HL-60 (cell line): Measurements from ENCODE around the gene FMN1.

Experiments
- DNase-seq, 2 experiments: peaks; one replicate each; pipeline ENCODE4 v3.0.0-alpha.2; 2010 to 2020; ENCODE audit warnings: low read depth in 1 of 2, low spot score in 1 of 2
- H3K27ac ChIP-seq: fragments of 250-450 bp; sonication (Bioruptor Pico); replicated peaks from 2 replicates; pipeline ENCODE4 v1.5.1; 2020; ENCODE audit warnings: mild to moderate bottlenecking, moderate library complexity
- H3K27me3 ChIP-seq: fragments of 250-450 bp; sonication (Bioruptor Pico); 2 replicates; pipeline ENCODE4 v1.5.1; 2021; ENCODE audit warnings: mild to moderate bottlenecking, moderate library complexity; ENCODE audit not compliant: insufficient read depth, poor library complexity, severe bottlenecking
- H3K4me3 ChIP-seq: replicated peaks from 2 replicates; pipeline ENCODE4 v1.5.1; 2011; ENCODE audit warnings: mild to moderate bottlenecking, control low read depth, low read length; ENCODE audit not compliant: insufficient read depth
- GABPA ChIP-seq: IDR thresholded peaks from 2 replicates; pipeline ENCODE4 v1.6.1; 2012; ENCODE audit warnings: low read depth
- POLR2AphosphoS5 ChIP-seq: IDR thresholded peaks from 2 replicates; pipeline ENCODE4 v1.6.1; 2012; ENCODE audit warnings: low read depth
- REST ChIP-seq: IDR thresholded peaks from 2 replicates; pipeline ENCODE4 v1.6.1; 2012; ENCODE audit warnings: low read depth; ENCODE audit not compliant: insufficient replicate concordance
- SPI1 ChIP-seq: IDR thresholded peaks from 2 replicates; pipeline ENCODE4 v1.6.1; 2012; ENCODE audit warnings: low read depth, mild to moderate bottlenecking, borderline replicate concordance
- TF ChIP-seq, protein P1 (sequence below): IDR thresholded peaks from one replicate; pipeline ENCODE4 v1.5.1; 2011; ENCODE audit warnings: low read length, control low read depth, inconsistent platforms; ENCODE audit not compliant: insufficient read depth

Gene FMN1

GRCh38 chr15:33091983-33092693, 102.4 kb downstream of the FMN1 start:
- Histone ChIP-seq H3K4me3 (no peak overlapping the region), H3K27me3 (no peaks in the 10 kb centered on the region), H3K27ac (no peak overlapping the region)
- TF ChIP-seq SPI1 (no peak), REST (no peak), POLR2AphosphoS5 (no peak), GABPA (no peak)
- TF ChIP-seq, protein P1, sequence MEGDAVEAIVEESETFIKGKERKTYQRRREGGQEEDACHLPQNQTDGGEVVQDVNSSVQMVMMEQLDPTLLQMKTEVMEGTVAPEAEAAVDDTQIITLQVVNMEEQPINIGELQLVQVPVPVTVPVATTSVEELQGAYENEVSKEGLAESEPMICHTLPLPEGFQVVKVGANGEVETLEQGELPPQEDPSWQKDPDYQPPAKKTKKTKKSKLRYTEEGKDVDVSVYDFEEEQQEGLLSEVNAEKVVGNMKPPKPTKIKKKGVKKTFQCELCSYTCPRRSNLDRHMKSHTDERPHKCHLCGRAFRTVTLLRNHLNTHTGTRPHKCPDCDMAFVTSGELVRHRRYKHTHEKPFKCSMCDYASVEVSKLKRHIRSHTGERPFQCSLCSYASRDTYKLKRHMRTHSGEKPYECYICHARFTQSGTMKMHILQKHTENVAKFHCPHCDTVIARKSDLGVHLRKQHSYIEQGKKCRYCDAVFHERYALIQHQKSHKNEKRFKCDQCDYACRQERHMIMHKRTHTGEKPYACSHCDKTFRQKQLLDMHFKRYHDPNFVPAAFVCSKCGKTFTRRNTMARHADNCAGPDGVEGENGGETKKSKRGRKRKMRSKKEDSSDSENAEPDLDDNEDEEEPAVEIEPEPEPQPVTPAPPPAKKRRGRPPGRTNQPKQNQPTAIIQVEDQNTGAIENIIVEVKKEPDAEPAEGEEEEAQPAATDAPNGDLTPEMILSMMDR = no peak
- DNase-seq = no peak

DNA sequence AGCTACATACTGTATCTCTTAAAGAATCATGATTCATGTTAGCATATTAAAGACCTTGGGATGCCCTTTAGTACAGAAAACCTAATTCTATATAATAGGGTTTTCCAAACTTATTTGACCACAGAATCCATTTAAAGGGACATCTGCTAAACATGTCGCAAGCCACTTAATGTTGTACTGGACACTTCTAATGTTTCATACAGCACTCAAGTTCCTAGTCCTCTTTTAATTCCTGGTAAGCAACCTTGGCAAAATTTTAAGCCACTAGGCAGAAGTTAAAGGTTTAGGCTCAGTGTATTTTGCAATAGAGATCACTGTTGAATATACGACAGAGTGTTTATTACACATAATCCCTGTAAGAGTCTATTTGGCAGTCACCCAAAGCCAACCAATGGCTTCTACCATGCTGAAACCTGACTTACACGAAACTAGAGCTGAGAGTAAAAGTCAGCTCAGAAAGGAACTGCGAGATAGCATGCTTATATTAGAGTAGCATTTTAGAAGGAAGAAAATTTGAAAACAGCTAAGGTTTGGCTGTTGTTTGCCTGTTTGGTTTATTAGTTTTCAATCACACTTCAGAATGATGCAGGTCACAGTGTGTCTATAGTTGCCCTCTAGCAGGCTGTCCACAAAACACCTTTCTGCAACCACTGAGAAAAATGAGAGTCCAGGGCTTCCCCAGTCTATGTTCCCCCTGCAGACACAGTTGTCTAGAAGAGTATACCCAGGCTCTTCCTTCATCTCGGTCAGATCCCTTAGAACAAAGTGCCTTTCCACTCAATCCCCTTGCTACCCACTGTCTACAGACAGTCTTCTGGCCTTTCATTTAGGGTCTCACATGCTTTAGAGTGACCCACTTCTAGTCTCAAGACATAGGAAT, 104.4 kb downstream of the FMN1 start:
- Histone ChIP-seq H3K4me3 (no peak overlapping the region), H3K27me3 (no peaks in the 10 kb centered on the region), H3K27ac (no peak overlapping the region)
- DNase-seq = no peak
- TF ChIP-seq REST (no peak), GABPA (no peak), SPI1 (no peak), POLR2AphosphoS5 (no peak)
- TF ChIP-seq, protein P1 = no peak

GRCh38 chr15:33089165-33089877, 105.2 kb downstream of the FMN1 start:
- TF ChIP-seq REST (no peak), POLR2AphosphoS5 (no peak), GABPA (no peak), SPI1 (no peak)
- TF ChIP-seq, protein P1 = no peak

More at GRCh38 chr15:33089165-33089877, 105.2 kb downstream of the FMN1 start:
- H3K4me3 ChIP-seq = no peak overlapping the region
- no peaks in the 10 kb centered on the region for H3K27me3 ChIP-seq
- H3K27ac ChIP-seq = no peak overlapping the region
- DNase-seq = no peak
